HG03196 (cell line): ENCODE data around the gene CXCL16.
"Not testable (repeated sequence)": the region's sequence is repeated elsewhere in the genome, so short reads cannot be mapped to it uniquely, and the experiment has no call there.

ENCODE experiments used
- ATAC-seq: cut with Tn5 transposase; IDR thresholded peaks from one replicate; pipeline ENCODE4 v1.9.1; 2021; ENCODE audit not compliant: unreplicated experiment

Gene CXCL16

GRCh38 chr17:4699401-4700056, 40.2 kb downstream of the CXCL16 start:
- ATAC-seq = not testable (repeated sequence)

- ATAC-seq = no peak
These were observed 43.3 kb downstream of the CXCL16 start for GRCh38 chr17:4696437-4696805.

- no peak for ATAC-seq
These were observed 46.3 kb downstream of the CXCL16 start for GRCh38 chr17:4693416-4693815.

- ATAC-seq = no peak
These were observed 48.0 kb downstream of the CXCL16 start for GRCh38 chr17:4691686-4692085.

GRCh38 chr17:4690745-4691144, 49.0 kb downstream of the CXCL16 start:
- ATAC-seq = no peak

- ATAC-seq = not testable (repeated sequence)
These were observed 49.9 kb downstream of the CXCL16 start for GRCh38 chr17:4689872-4690271.

- not testable (repeated sequence) for ATAC-seq
These were observed 56.0 kb downstream of the CXCL16 start for GRCh38 chr17:4683739-4684138.
